Stimulated activated memory B cell treated with anti-CD40 and anti-IgM and Interleukin-4, amounts not matched to agents 10 μg/mL and 1 μg/mL and 100 μg/mL, for 72 hours (primary cell): ENCODE results near the gene PTP4A1.
A peak's percentile ranks its signal among the peaks of the same experiment; 100 is the strongest.
"Not testable (repeated sequence)": the region's sequence is repeated elsewhere in the genome, so short reads cannot be mapped to it uniquely, and the experiment has no call there.

Experiments
- ATAC-seq: fragments of 150-1000 bp; cut with Tn5 transposase; 2 replicates; pipeline ENCODE4 v1.10.0; 2021
- H3K27ac Mint-ChIP-seq: one replicate; pipeline ENCODE4 v1.8.0; 2022; ENCODE audit warnings: mild to moderate bottlenecking, mixed read lengths
- H3K27me3 Mint-ChIP-seq: one replicate; pipeline ENCODE4 v1.8.0; 2022; ENCODE audit warnings: mixed read lengths
- H3K36me3 Mint-ChIP-seq: one replicate; pipeline ENCODE4 v1.8.0; 2022; ENCODE audit warnings: mixed read lengths
- H3K4me1 Mint-ChIP-seq: one replicate; pipeline ENCODE4 v1.8.0; 2022; ENCODE audit warnings: mixed read lengths
- H3K4me3 Mint-ChIP-seq: one replicate; pipeline ENCODE4 v1.8.0; 2022; ENCODE audit warnings: mild to moderate bottlenecking, moderate library complexity, mixed read lengths
- H3K9me3 Mint-ChIP-seq: one replicate; pipeline ENCODE4 v1.8.0; 2022; ENCODE audit warnings: mixed read lengths

PTP4A1 gene

DNA sequence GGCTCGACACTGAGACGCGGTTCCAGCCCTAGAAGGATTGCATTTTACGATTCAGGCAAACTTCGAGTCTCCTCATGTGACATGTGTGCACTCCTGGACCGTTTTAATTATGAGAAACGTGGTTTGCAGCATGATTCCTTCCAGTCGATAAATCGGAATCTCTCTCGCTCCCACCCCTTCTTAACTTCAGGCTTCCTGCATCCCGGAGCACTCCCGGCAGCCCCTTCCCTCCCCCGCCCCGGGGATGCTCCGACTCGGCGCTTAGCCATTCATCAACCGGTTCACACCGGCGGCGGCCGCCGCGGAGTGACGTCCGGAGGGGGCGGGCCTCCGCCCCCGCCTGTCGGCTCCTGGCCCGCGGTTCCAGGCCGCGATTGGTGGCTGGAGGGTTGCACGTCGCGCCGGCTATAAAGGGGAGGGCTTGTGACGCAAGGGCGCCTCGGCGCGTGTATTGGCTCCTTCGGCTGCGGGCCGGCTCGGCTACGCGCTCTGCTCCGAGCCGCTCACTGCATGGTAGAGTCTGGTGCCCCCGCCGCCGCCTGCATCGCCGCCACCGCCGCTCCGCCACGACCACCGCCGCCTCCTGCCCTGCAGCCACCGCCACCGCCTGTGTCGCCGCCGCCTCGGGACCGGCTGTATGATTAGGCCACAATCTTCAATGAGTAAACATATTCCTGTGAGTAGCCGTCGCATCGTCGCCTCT, at the start of gene PTP4A1, which contains the start of gene LOC128125822:
Gene PTP4A1 (plus strand): TSS at position 437 of the 703 bp plus-strand sequence. CDS start 4,401 bp downstream, outside the sequence.
Gene LOC128125822 (plus strand): TSS at position 437 of the 703 bp plus-strand sequence.
- Mint-ChIP-seq H3K9me3 (no peaks in the 10 kb centered on the region), H3K27me3 (no peaks in the 10 kb centered on the region), H3K4me1 (peaks cover 25% of the 10 kb centered on the region), H3K36me3 (peaks cover 9% of the 10 kb centered on the region), H3K4me3 (peak within 1 kb of the TSS; percentile 91), H3K27ac (peak within 1 kb of the TSS; percentile 98)
- ATAC-seq = peak; percentile 97

DNA sequence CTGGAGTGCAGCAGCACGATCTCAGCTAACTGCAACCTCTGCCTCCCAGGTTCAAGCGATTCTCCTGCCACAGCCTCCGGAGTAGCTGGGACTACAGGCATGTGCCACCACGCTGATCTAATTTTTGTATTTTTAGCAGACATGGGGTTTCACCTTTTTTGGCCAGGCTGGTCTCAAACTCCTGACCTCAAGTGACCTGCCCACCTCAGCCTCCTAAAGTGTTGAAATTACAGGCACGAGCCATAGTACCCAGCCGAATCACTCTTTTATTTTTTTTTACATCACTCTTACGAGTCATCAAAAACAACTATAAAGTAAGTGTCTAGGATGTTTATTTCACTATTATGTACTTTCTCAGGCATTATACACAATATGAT, 49.4 kb upstream of the PTP4A1 start:
- H3K27ac Mint-ChIP-seq, ATAC-seq, H3K9me3 Mint-ChIP-seq, H3K36me3 Mint-ChIP-seq, H3K4me3 Mint-ChIP-seq, H3K27me3 Mint-ChIP-seq: not testable (repeated sequence)
- peaks cover 16% of the 10 kb centered on the region for H3K4me1 Mint-ChIP-seq

DNA sequence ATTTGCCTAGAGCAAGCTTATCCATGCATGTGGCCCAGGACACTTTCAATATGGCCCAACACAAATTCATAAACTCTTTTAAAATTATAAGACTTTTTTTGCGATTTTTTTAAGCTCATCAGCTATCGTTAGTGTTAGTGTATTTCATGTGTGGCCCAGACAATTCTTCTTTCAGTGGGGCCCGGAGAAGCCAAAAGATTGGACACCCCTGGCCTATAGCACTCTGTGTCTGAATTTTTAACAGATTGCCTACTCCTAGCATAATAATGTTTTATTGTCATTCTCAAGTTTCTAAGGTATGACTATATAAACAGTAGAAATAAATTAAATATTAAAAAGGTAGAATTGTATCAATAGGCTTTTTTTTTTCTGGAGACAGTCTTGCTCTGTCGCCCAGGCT, 48.6 kb upstream of the PTP4A1 start:
- Mint-ChIP-seq H3K27me3 (no peaks in the 10 kb centered on the region), H3K4me1 (peaks cover 16% of the 10 kb centered on the region), H3K36me3 (no peaks in the 10 kb centered on the region), H3K4me3 (no peak overlapping the region), H3K9me3 (no peaks in the 10 kb centered on the region), H3K27ac (no peak overlapping the region)
- no peak for ATAC-seq

DNA sequence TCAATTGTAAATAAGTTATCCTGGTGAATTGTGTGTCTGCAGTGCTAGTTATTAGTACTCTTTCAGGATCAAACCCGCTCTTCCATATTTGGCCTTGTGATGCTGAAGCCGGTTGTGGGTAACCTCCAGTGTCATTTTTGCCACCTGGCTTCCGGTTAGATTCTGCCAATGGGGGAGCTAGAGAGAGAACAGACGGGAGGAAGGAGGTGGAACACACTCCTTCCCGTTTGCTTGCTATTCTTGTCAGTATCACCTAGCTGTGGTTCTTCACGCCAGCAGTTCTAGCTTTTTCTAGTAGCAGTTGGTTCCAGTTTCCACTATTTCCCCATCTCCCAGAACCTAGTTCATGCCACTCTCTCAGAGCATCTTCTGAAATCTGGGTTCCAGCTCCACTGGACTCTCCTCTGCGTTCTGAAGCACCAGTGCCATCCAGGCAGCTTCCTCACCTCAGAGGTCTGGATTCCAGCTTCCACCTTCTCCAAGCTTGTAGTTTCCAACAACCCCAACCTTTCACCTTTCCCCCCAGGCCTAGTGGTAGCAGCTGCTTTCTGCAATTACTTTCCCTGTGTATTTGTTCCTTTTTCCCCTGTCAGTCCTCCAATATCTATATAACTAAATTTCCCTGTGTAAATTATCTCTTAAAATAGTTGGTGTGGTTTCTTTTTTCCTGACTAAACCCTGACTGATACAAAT, 46.9 kb upstream of the PTP4A1 start:
- no peak for ATAC-seq
- H3K27ac Mint-ChIP-seq = no peak overlapping the region
- H3K27me3 Mint-ChIP-seq = no peaks in the 10 kb centered on the region
- H3K4me3 Mint-ChIP-seq = no peak overlapping the region
- H3K4me1 Mint-ChIP-seq = no peaks in the 10 kb centered on the region
- no peaks in the 10 kb centered on the region for H3K36me3 Mint-ChIP-seq
- H3K9me3 Mint-ChIP-seq = no peaks in the 10 kb centered on the region

DNA sequence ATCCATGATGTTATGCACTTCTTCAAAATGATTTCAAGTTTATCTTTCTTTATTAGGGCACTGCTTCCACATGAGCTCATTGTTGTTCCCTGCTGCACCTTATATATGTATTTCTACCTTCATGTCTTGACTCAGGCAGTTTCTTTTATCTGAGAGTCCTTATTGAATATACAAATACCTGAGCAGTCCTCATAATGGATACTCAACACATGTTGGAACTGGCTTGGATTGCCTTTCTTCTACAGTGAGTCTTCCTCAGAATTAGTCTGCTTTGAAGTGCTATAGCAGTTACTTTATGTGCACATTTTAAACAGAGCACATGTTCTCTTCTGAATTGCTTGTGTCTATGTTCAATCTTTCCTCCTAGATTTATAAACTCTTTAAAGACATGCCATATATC, 45.3 kb upstream of the PTP4A1 start:
- no peak overlapping the region for H3K4me3 Mint-ChIP-seq
- no peaks in the 10 kb centered on the region for H3K4me1 Mint-ChIP-seq
- H3K36me3 Mint-ChIP-seq = no peaks in the 10 kb centered on the region
- H3K9me3 Mint-ChIP-seq = no peaks in the 10 kb centered on the region
- no peak overlapping the region for H3K27ac Mint-ChIP-seq
- H3K27me3 Mint-ChIP-seq = no peaks in the 10 kb centered on the region
- no peak for ATAC-seq

DNA sequence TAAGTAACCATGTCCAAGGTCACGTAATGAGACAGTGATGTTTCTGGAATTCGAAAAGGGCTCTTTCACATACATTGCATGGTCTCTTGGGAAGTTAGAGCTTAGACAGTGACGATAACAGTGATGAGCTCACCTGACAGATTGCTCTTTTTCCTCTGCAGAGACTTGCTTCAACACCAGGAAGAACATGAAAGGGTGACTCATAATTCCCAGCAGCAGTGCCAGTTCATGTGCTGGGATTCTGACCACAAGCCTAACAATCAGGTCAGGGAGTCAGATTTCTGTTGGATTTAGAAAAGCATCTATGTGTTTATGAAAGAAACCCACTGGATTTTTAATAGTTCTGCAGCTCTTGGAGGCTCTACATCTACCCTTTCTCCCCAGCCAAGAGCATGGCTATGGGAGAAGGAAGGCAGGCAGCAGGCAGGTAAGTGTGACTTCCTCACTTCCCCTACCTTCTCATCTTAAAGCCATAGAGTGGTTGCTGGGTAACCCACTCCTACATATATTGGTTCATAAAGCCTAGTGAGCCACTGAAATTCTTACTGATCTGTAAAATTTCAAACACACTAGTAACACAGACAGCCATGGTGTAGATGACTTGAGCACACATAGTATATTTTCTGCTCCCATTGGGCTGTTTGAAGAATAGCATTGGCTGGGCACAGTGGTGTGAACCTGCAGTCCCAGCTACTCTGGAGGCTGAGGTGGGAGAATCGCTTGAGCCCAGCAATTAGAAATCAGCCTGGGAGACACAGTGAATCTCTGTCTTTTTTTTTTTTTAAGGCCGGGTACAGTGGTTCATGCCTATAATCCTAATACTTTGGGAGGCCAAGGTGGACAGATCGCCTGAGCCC, 44.4 kb upstream of the PTP4A1 start:
- no peak for ATAC-seq
- no peaks in the 10 kb centered on the region for H3K4me1 Mint-ChIP-seq
- H3K36me3 Mint-ChIP-seq = no peaks in the 10 kb centered on the region
- no peaks in the 10 kb centered on the region for H3K9me3 Mint-ChIP-seq
- no peaks in the 10 kb centered on the region for H3K27me3 Mint-ChIP-seq
- H3K4me3 Mint-ChIP-seq = no peak overlapping the region
- H3K27ac Mint-ChIP-seq = no peak overlapping the region

DNA sequence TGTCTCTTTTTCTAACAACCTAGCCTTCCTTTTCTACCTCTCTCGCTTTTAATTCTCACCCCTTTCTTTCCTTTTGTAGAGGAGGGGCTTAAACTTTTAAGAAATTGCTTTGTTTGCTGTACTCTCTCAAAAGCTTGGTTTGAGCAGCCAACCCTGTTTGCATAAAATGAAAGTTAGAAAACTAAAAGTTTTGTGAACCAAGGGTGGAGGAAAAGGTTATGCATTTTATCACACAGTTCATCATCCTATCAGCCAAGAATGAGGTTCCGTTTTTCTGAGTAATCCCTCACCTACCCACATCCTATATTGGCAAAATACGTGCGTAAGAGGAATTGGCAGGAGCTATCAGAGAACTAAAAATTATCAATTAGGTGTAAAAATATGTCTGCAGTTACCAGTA, 42.8 kb upstream of the PTP4A1 start:
- Mint-ChIP-seq H3K27me3 (no peaks in the 10 kb centered on the region), H3K27ac (no peak overlapping the region), H3K4me3 (no peak overlapping the region)

DNA sequence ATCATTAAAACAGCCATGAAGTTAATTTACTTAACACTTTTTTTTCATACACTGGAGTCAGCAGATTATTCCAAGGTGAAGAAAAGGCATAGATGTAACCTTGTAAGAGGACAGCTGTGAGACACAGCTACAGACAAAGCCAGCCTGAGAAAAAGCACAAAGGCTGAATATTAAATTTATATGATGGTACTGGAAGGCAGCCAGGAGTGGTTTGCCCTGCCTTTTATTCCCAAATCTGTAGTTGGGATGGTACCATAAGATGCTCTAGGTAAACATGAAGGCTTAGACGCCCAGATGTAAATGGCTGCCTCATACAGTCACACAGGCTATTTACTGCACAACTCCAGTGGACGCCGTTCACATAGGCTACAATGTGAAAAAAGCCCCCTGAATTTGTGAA, 42.1 kb upstream of the PTP4A1 start:
- Mint-ChIP-seq H3K27me3 (no peaks in the 10 kb centered on the region), H3K9me3 (no peaks in the 10 kb centered on the region), H3K27ac (no peak overlapping the region), H3K4me1 (no peaks in the 10 kb centered on the region), H3K4me3 (no peak overlapping the region), H3K36me3 (no peaks in the 10 kb centered on the region)
- ATAC-seq = no peak

More for the DNA sequence above, 42.8 kb upstream of the PTP4A1 start:
- ATAC-seq = no peak
- Mint-ChIP-seq H3K36me3 (no peaks in the 10 kb centered on the region), H3K9me3 (no peaks in the 10 kb centered on the region), H3K4me1 (no peaks in the 10 kb centered on the region)

DNA sequence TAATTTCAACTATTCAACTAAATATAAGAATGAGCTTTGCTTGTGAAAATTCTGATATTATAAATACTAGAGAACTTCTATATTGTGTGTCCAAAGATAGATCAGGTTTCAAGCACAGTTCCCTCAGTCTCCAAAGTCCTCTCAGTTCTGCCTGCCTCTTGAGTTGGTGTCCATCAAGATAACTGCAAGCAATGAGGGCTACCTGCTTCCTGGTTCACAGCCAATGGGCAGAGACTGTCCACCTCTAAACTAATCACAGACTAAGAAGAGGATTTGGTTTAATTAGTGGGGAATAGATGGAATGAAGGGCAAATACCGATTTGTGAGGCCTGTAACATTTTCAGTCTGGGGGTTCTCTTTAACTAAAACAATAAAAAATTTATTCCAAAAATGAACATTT, 41.3 kb upstream of the PTP4A1 start:
- H3K27ac Mint-ChIP-seq = no peak overlapping the region
- no peak overlapping the region for H3K4me3 Mint-ChIP-seq
- H3K9me3 Mint-ChIP-seq = no peaks in the 10 kb centered on the region
- ATAC-seq = no peak
- no peaks in the 10 kb centered on the region for H3K36me3 Mint-ChIP-seq
- H3K4me1 Mint-ChIP-seq = no peaks in the 10 kb centered on the region
- H3K27me3 Mint-ChIP-seq = no peaks in the 10 kb centered on the region

DNA sequence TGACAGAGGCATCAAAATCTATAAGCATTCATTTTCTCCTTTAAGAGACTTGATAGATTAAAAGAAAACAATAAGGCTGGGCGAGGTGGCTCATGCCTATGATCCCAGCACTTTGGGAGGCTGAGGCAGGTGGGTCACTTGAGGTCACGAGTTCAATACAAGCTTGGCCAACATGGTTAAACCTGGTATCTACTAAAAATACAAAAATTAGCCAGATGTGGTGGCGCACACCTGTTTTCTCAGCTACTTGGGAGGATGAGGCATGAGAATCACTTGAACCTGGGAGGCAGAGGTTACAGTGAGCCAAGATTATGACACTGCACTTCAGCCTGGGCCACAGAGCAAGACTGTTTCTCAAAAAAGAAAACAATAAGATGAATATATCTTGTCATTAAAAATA, 39.3 kb upstream of the PTP4A1 start:
- no peaks in the 10 kb centered on the region for H3K9me3 Mint-ChIP-seq
- no peak overlapping the region for H3K27ac Mint-ChIP-seq
- no peaks in the 10 kb centered on the region for H3K27me3 Mint-ChIP-seq
- no peaks in the 10 kb centered on the region for H3K36me3 Mint-ChIP-seq
- H3K4me1 Mint-ChIP-seq = peaks cover 12% of the 10 kb centered on the region
- H3K4me3 Mint-ChIP-seq = no peak overlapping the region
- no peak for ATAC-seq

DNA sequence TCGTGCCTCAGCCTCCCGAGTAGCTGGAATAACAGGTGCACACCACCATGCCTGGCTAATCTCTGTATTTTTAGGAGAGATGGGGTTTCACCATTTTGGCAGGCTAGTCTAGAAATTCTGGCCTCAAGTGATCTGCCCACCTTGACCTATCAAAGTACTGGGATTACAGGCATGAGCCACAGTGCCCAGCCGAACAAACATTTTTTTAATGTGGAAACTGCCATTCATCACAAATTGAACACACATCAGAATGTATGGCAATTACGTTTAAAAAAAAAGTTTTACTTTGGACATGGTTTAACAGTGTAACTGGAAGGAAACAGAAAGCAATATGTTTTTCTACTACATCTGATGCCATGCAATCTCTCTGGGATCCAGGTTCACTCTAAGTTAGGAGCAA, 38.3 kb upstream of the PTP4A1 start:
- no peaks in the 10 kb centered on the region for H3K9me3 Mint-ChIP-seq
- ATAC-seq = no peak

DNA sequence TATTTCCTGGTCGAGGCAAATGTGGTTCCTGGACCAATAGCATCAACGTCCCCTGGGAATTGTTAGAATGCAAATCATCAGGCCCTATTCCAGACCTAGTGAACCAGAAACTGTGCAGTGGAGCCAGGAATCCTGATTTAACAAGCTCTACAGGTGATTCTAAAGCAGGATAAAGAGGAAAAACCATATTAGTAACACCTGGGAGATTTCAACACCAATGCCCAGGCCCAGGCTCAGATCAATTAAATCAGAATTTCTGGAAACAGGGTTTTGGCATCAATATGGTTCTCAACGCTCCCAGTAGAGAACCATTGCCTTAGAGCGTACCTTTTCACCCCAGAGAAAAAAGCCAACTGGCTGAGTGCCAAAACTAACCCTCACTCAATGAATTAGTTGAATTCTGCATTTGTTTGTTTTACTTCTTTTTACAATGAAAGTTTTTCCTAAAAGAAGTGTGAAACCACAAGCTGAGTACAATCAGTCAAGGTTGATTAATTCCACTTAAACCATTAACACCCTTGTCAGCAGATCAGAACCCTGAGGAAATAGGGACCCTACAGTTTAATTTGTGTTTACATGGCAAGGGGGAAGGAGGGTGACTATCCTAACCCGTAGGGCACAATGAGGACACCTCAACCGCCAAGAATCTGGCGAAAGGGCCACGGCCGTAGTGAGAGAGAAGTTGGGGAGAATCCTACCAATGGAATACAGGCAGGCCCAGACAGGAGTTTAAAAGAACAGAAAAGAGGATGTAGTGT, 34.9 kb upstream of the PTP4A1 start:
- peaks cover 20% of the 10 kb centered on the region for H3K27me3 Mint-ChIP-seq
- peaks cover 12% of the 10 kb centered on the region for H3K4me1 Mint-ChIP-seq
- H3K9me3 Mint-ChIP-seq = peaks cover under 1% of the 10 kb centered on the region
- H3K4me3 Mint-ChIP-seq = no peak overlapping the region
- H3K36me3 Mint-ChIP-seq = no peaks in the 10 kb centered on the region
- no peak overlapping the region for H3K27ac Mint-ChIP-seq
- ATAC-seq = no peak

More for the DNA sequence above, 38.3 kb upstream of the PTP4A1 start:
- no peaks in the 10 kb centered on the region for H3K27me3 Mint-ChIP-seq
- no peak overlapping the region for H3K4me3 Mint-ChIP-seq
- H3K27ac Mint-ChIP-seq = no peak overlapping the region
- no peaks in the 10 kb centered on the region for H3K36me3 Mint-ChIP-seq
- peaks cover 12% of the 10 kb centered on the region for H3K4me1 Mint-ChIP-seq

DNA sequence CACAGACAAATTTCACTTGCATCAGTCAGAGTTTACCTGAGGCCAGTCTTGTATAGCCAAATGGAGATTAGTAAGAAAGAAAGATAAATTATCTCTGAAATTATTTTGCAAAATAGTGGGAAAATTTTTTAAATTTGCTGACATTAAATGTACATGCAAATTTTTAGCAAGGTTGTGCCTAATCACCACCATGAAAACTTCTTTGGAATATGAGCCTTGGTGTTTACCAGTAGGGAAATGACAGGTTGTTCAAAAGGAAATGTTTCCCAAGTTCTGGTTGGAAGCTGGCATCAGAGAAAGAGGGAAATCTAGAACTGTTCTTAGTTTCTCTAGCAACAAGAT, 34.4 kb upstream of the PTP4A1 start:
- peaks cover 12% of the 10 kb centered on the region for H3K4me1 Mint-ChIP-seq
- H3K4me3 Mint-ChIP-seq = no peak overlapping the region
- ATAC-seq = no peak
- no peak overlapping the region for H3K27ac Mint-ChIP-seq
- H3K9me3 Mint-ChIP-seq = peaks cover 4% of the 10 kb centered on the region
- no peaks in the 10 kb centered on the region for H3K36me3 Mint-ChIP-seq
- H3K27me3 Mint-ChIP-seq = peaks cover 26% of the 10 kb centered on the region

DNA sequence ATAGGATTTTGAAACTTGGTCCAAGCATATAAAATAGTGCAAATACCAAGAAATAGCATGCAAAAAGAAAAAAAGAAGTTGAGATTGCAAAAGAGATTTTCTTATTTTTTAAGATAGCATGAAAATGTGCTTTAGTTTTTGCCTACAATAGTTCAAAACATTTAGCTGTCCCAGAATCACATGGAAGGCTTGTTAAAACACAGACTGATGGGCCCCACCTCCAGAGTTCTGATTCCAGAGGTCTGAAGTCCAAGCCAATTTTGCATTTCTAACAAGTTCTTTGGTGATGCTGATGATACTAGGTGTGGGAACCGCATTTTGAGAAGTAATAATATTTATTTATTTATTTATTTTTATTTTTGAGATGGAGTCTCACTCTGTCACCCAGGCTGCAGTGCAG, 33.7 kb upstream of the PTP4A1 start:
- Mint-ChIP-seq H3K36me3 (no peaks in the 10 kb centered on the region), H3K4me3 (no peak overlapping the region), H3K27me3 (peaks cover 27% of the 10 kb centered on the region), H3K27ac (no peak overlapping the region), H3K9me3 (peaks cover 4% of the 10 kb centered on the region), H3K4me1 (peaks cover 12% of the 10 kb centered on the region)
- ATAC-seq = no peak

DNA sequence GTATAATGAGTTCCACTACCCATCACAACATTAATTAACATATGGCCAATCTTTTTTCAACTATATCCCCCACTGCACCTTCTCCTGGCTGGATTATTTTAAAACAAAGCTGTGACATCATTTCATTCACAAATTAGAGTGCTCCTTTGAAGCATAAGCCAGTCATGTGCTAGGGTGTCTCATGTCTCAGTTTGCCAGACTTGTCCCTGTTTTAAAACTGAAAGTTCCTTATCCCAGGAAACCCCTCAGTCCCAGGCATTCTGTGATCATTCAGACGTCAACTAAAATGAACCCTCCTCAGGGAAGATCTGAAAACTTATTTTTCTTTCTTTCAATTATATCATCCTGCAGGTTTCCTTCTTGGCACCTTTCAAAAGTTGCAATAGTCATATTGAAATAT, 29.3 kb upstream of the PTP4A1 start:
- H3K4me1 Mint-ChIP-seq = no peaks in the 10 kb centered on the region
- no peaks in the 10 kb centered on the region for H3K36me3 Mint-ChIP-seq

More for the DNA sequence above, 29.3 kb upstream of the PTP4A1 start:
- Mint-ChIP-seq H3K9me3 (peaks cover 4% of the 10 kb centered on the region), H3K27me3 (peaks cover 27% of the 10 kb centered on the region), H3K4me3 (no peak overlapping the region), H3K27ac (no peak overlapping the region)
- ATAC-seq = no peak
